Peyer's patch (tissue), 4 donors: ENCODE data around the gene HAPLN1. TPM values are rescaled to one million over a fixed set of nuclear protein-coding genes. Genes with fewer than 3 reads are reported as not detected.

Experiments
- DNase-seq, 3 donors: peaks; one replicate each; pipeline ENCODE4 v3.0.0-alpha.2; 2017 to 2019
- H3K27ac ChIP-seq, 4 donors: fragments of 200-600 bp; sonication (generic); one replicate each; pipeline ENCODE4 v1.5.1; 2016 to 2019
- H3K27me3 ChIP-seq, 2 donors: fragments of 200-600 bp; sonication (generic); one replicate each; pipeline ENCODE4 v1.5.1; 2019
- H3K36me3 ChIP-seq, 3 donors: fragments of 200-600 bp; sonication (generic); one replicate each; pipeline ENCODE4 v1.5.1; 2016 to 2019
- H3K4me1 ChIP-seq, 4 donors: fragments of 200-600 bp; sonication (generic); one replicate each; pipeline ENCODE4 v1.5.1; 2016 to 2019
- H3K4me3 ChIP-seq, 4 donors: fragments of 200-600 bp; sonication (generic); 1 replicate in 3 of 4; 2 replicates in 1 of 4; pipeline ENCODE4 v1.5.1; 2016 to 2019; ENCODE audit warnings: mild to moderate bottlenecking in 1 of 4
- H3K9me3 ChIP-seq, 4 donors: fragments of 200-600 bp; sonication (generic); one replicate each; pipeline ENCODE4 v1.5.1; 2016 to 2019; ENCODE audit warnings: mild to moderate bottlenecking in 1 of 4
- POLR2A ChIP-seq, 2 donors: fragments of 450-650 bp; IDR thresholded peaks; one replicate each; pipeline ENCODE4 v1.5.1; 2017; ENCODE audit warnings: antibody characterized with exemption in 2 of 2, mild to moderate bottlenecking in 2 of 2, moderate library complexity in 2 of 2
- small RNA-seq, 2 donors: library from RNA; depleted of rRNA; stranded (forward); fragments of <200 nt; gene quantifications; one replicate each; pipeline ENCODE3, GENCODE V24; 2016
- total RNA-seq, 4 donors: library from RNA; depleted of rRNA; stranded (reverse); fragments of >200 nt; gene quantifications; one replicate each; pipeline ENCODE4 v1.1.0, GENCODE V29; 2016
- TF ChIP-seq, protein P1 (sequence below), 6 experiments: fragments of 450-650 bp in 4 of 6; fragments of 200-600 bp in 2 of 6; sonication (generic) in 1 of 6; IDR thresholded peaks; one replicate each; pipeline ENCODE4 v1.5.1; 2017 to 2019; ENCODE audit warnings: antibody characterized with exemption in 6 of 6, mild to moderate bottlenecking in 3 of 6, moderate library complexity in 1 of 6

Gene HAPLN1
- total RNA-seq, 4 donors from 2014 or later: 0.13 to 1.7 (median 0.70) TPM; not detected in 1

DNA sequence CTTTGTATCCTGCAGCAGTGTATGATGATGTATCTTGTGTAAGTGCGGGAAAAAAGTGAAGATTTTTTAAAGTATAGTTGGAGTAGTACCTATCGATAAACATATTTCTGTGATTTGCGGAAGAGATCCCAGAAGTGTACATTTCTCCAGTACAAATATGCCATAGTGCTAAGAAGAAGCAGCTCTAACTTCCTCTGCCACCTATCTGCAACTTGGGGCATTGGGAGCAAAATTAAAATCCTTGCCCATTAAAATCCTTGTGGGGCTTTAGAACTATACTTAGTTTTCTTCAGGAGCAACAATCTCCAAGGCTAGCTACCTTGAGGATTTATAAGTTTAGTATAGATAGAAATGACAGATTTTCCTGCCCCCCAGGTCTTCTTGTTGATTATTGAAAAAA is 125.4 kb downstream of the HAPLN1 start:
- TF ChIP-seq POLR2A (IDR thresholded peaks at IDR 0.05): no peak
- TF ChIP-seq, protein P1, sequence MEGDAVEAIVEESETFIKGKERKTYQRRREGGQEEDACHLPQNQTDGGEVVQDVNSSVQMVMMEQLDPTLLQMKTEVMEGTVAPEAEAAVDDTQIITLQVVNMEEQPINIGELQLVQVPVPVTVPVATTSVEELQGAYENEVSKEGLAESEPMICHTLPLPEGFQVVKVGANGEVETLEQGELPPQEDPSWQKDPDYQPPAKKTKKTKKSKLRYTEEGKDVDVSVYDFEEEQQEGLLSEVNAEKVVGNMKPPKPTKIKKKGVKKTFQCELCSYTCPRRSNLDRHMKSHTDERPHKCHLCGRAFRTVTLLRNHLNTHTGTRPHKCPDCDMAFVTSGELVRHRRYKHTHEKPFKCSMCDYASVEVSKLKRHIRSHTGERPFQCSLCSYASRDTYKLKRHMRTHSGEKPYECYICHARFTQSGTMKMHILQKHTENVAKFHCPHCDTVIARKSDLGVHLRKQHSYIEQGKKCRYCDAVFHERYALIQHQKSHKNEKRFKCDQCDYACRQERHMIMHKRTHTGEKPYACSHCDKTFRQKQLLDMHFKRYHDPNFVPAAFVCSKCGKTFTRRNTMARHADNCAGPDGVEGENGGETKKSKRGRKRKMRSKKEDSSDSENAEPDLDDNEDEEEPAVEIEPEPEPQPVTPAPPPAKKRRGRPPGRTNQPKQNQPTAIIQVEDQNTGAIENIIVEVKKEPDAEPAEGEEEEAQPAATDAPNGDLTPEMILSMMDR (IDR thresholded peaks at IDR 0.05): no peak
- DNase-seq: no peak
- H3K4me3 ChIP-seq: no peak overlapping the region
- H3K27ac ChIP-seq: no peak overlapping the region
- no peaks in the 10 kb centered on the region for H3K27me3 ChIP-seq
- no peaks in the 10 kb centered on the region for H3K9me3 ChIP-seq
- H3K4me1 ChIP-seq: no peaks in the 10 kb centered on the region
- no peaks in the 10 kb centered on the region for H3K36me3 ChIP-seq

DNA sequence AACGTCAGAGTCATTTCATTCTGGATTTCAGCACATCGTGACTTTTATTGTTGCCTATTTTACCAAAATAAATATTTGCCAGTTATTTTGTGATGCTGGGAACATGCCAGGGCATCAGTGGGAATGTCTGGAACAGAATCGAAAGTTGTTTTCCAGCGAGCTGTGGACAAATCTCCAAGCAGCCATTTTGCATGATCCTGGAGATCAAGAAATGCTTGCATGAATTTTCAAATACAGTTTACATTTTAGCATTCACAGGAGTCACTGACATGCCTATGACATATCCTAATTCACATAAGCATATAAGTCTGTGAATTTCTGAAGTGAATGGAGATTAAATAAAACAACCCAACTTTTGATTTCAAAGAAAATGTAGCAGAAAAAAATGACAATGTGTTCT is 129.7 kb downstream of the HAPLN1 start:
- Histone ChIP-seq H3K27ac (no peak overlapping the region), H3K27me3 (no peaks in the 10 kb centered on the region), H3K9me3 (no peaks in the 10 kb centered on the region), H3K36me3 (no peaks in the 10 kb centered on the region), H3K4me1 (no peaks in the 10 kb centered on the region), H3K4me3 (no peak overlapping the region)
- DNase-seq: no peak
- TF ChIP-seq POLR2A (IDR thresholded peaks at IDR 0.05): no peak
- TF ChIP-seq, protein P1 (IDR thresholded peaks at IDR 0.05): no peak

DNA sequence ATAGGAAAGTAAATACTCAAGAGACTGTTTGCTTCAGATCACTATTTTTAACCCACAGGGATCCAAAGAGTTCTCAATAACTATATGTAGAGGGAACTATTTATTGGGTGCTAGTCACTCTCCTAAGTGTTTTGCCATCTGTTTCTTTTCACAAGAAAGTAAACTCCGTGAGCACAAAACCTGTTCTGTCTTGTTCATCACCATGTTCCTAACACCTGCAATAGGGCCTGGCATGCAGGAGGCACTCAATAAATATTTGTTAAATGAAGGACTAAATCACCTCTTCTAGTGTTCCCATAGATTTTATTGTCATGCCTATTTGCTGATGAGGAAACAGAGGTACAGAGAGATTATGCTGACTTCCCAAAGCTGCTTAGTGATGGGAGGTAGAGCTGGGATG is 130.9 kb downstream of the HAPLN1 start:
- no peak for DNase-seq
- Histone ChIP-seq H3K27me3 (no peaks in the 10 kb centered on the region), H3K9me3 (no peaks in the 10 kb centered on the region)

More for the DNA sequence above, 130.9 kb downstream of the HAPLN1 start:
- Histone ChIP-seq H3K27ac (no peak overlapping the region), H3K4me3 (no peak overlapping the region), H3K36me3 (no peaks in the 10 kb centered on the region), H3K4me1 (no peaks in the 10 kb centered on the region)
- no peak for TF ChIP-seq POLR2A (IDR thresholded peaks at IDR 0.05)
- TF ChIP-seq, protein P1 (IDR thresholded peaks at IDR 0.05): no peak

Small RNA genes within 50 kb of the gene (small RNA-seq; reads per million reads assigned to genes)
- gene RN7SKP295 (0 reads per million in 2 donors), gene RNU6-620P (0 reads per million in 2 donors)

Other genes starting within 250 kb of the HAPLN1 start
- gene VCAN, start 249.1 kb downstream of the HAPLN1 start, total RNA-seq: 10 to 100 TPM; 10.5 to 40.4 (median 16.6) TPM